KMS-11 (cell line): ENCODE results near the gene SPAG9.
A peak's percentile ranks its signal among the peaks of the same experiment; 100 is the strongest.

Source experiments
- H2AFZ ChIP-seq: fragments of 200-600 bp; sonication (generic); 2 replicates; pipeline ENCODE4 v1.6.1; 2016; ENCODE audit warnings: antibody characterized with exemption, mixed run types, low read depth
- H3K27ac ChIP-seq: fragments of 200-600 bp; sonication (generic); 2 replicates; pipeline ENCODE4 v1.6.1; 2016; ENCODE audit warnings: mild to moderate bottlenecking, mixed run types
- H3K27me3 ChIP-seq: fragments of 200-600 bp; sonication (generic); 2 replicates; pipeline ENCODE4 v1.6.1; 2017; ENCODE audit warnings: mild to moderate bottlenecking, low read depth, mixed run types, moderate library complexity; ENCODE audit not compliant: insufficient read depth
- H3K36me3 ChIP-seq: fragments of 200-600 bp; sonication (generic); 2 replicates; pipeline ENCODE4 v1.6.1; 2017; ENCODE audit warnings: mild to moderate bottlenecking, mixed run types; ENCODE audit not compliant: insufficient read depth
- H3K4me1 ChIP-seq: fragments of 200-600 bp; sonication (generic); 2 replicates; pipeline ENCODE4 v1.6.1; 2016; ENCODE audit warnings: mild to moderate bottlenecking, low read depth, mixed run types; ENCODE audit not compliant: poor library complexity, severe bottlenecking
- H3K4me2 ChIP-seq: fragments of 200-600 bp; sonication (generic); 2 replicates; pipeline ENCODE4 v1.7.0; 2016; ENCODE audit warnings: mild to moderate bottlenecking, mixed run types
- H3K4me3 ChIP-seq: fragments of 200-600 bp; sonication (generic); IDR thresholded peaks from 2 replicates; pipeline ENCODE4 v1.6.1; 2017; ENCODE audit warnings: low read depth, low read length, mixed read lengths; ENCODE audit not compliant: insufficient read depth
- H3K79me2 ChIP-seq: fragments of 200-600 bp; sonication (generic); 2 replicates; pipeline ENCODE4 v1.6.1; 2016; ENCODE audit warnings: low read depth, mixed run types; ENCODE audit not compliant: insufficient read depth
- H3K9ac ChIP-seq: fragments of 200-600 bp; sonication (generic); 2 replicates; pipeline ENCODE4 v1.6.1; 2016; ENCODE audit warnings: mild to moderate bottlenecking, mixed run types
- H4K20me1 ChIP-seq: fragments of 200-600 bp; sonication (generic); 2 replicates; pipeline ENCODE4 v1.6.1; 2016; ENCODE audit warnings: mild to moderate bottlenecking, mixed run types; ENCODE audit not compliant: insufficient read depth
- CTCF ChIP-seq: fragments of 200-600 bp; sonication (generic); conservative IDR thresholded peaks from 2 replicates; pipeline ENCODE4 v1.6.1; 2017; ENCODE audit warnings: low read depth, mild to moderate bottlenecking, antibody characterized with exemption, low read length, moderate library complexity, mixed read lengths

Gene SPAG9

GRCh38 chr17:51045621-51046020 is 75.0 kb downstream of the SPAG9 start:
- Histone ChIP-seq H3K4me1 (peaks cover 28% of the 10 kb centered on the region), H4K20me1 (no peaks in the 10 kb centered on the region), H3K79me2 (no peaks in the 10 kb centered on the region), H3K36me3 (no peaks in the 10 kb centered on the region), H2AFZ (no peak overlapping the region), H3K4me3 (no peak overlapping the region), H3K9ac (no peak overlapping the region), H3K4me2 (peak overlapping the region; percentile 46), H3K27ac (no peak overlapping the region; the same call in 1 of the 2 replicates), H3K27me3 (no peaks in the 10 kb centered on the region)
- TF ChIP-seq CTCF, result no peak

- no peaks in the 10 kb centered on the region for H3K79me2 ChIP-seq
- H3K4me3 ChIP-seq, result no peak overlapping the region
- no peak overlapping the region for H2AFZ ChIP-seq
- H3K4me1 ChIP-seq, result peaks cover 25% of the 10 kb centered on the region
- no peaks in the 10 kb centered on the region for H3K36me3 ChIP-seq
- no peak overlapping the region for H3K27ac ChIP-seq
- H3K4me2 ChIP-seq, result no peak overlapping the region
- no peak overlapping the region for H3K9ac ChIP-seq
- no peak for TF ChIP-seq CTCF
- H4K20me1 ChIP-seq, result no peaks in the 10 kb centered on the region
- H3K27me3 ChIP-seq, result no peaks in the 10 kb centered on the region
Measured at GRCh38 chr17:51044976-51045375, 75.7 kb downstream of the SPAG9 start.

GRCh38 chr17:51036084-51036483 is 84.6 kb downstream of the SPAG9 start:
- Histone ChIP-seq H3K9ac (no peak overlapping the region), H3K4me3 (no peak overlapping the region), H3K4me1 (peaks cover 12% of the 10 kb centered on the region), H4K20me1 (no peaks in the 10 kb centered on the region), H3K36me3 (no peaks in the 10 kb centered on the region), H2AFZ (no peak overlapping the region), H3K4me2 (no peak overlapping the region), H3K27me3 (no peaks in the 10 kb centered on the region), H3K79me2 (no peaks in the 10 kb centered on the region), H3K27ac (no peak overlapping the region)
- no peak for TF ChIP-seq CTCF

GRCh38 chr17:51035431-51035830 is 85.2 kb downstream of the SPAG9 start:
- Histone ChIP-seq H2AFZ (no peak overlapping the region), H3K27me3 (no peaks in the 10 kb centered on the region), H3K79me2 (no peaks in the 10 kb centered on the region), H3K9ac (no peak overlapping the region), H3K4me1 (peaks cover 18% of the 10 kb centered on the region), H3K36me3 (no peaks in the 10 kb centered on the region), H4K20me1 (no peaks in the 10 kb centered on the region), H3K4me2 (no peak overlapping the region), H3K4me3 (no peak overlapping the region), H3K27ac (no peak overlapping the region)
- TF ChIP-seq CTCF, result no peak
